CD8-positive, alpha-beta memory T cell (primary cell): ENCODE results near the gene SNORC. TPM values are rescaled to one million over a fixed set of nuclear protein-coding genes. Genes with fewer than 3 reads are reported as not detected.

Source experiments
- CTCF ChIA-PET: fragments of 350-600 bp; sonication (Branson Sonifier 250); formaldehyde crosslinking; loops from one replicate; lab custom pipeline; 2021; ENCODE audit warnings: antibody characterized with exemption; lab: Charles Lee
- POLR2A ChIA-PET: fragments of 350-600 bp; sonication (Branson Sonifier 250); formaldehyde crosslinking; loops from one replicate; lab custom pipeline; 2021; ENCODE audit warnings: antibody characterized with exemption; lab: Charles Lee
- DNase-seq, 5 donors: peaks; one replicate each; pipeline versions ENCODE4 v3.0.0 to v3.0.0-alpha.2; 2020 to 2022; ENCODE audit warnings: mixed read lengths in 1 of 5
- H3K27ac ChIP-seq: one replicate; pipeline ENCODE4 v1.7.0; 2013; ENCODE audit warnings: low read depth, mild to moderate bottlenecking, low read length, moderate library complexity
- H3K27me3 ChIP-seq: 2 replicates; pipeline ENCODE4 v1.7.0; 2013; ENCODE audit warnings: low read length, mild to moderate bottlenecking; ENCODE audit not compliant: insufficient read depth, poor library complexity, severe bottlenecking
- H3K36me3 ChIP-seq: 2 replicates; pipeline ENCODE4 v1.7.0; 2013; ENCODE audit warnings: mild to moderate bottlenecking, low read length, moderate library complexity; ENCODE audit not compliant: insufficient read depth
- H3K4me1 ChIP-seq: 2 replicates; pipeline ENCODE4 v1.7.0; 2013; ENCODE audit warnings: mild to moderate bottlenecking, low read length, moderate library complexity; ENCODE audit not compliant: insufficient read depth
- H3K4me3 ChIP-seq: 2 replicates; pipeline ENCODE4 v1.7.0; 2013; ENCODE audit warnings: mild to moderate bottlenecking, low read length
- H3K9me3 ChIP-seq: 2 replicates; pipeline ENCODE4 v1.7.0; 2013; ENCODE audit warnings: mild to moderate bottlenecking, low read length
- H3K27ac Mint-ChIP-seq, 8 donors: one replicate each; pipeline ENCODE4 v1.8.0; 2020 to 2021; ENCODE audit warnings: mixed read lengths in 8 of 8, mild to moderate bottlenecking in 6 of 8, inconsistent platforms in 3 of 8, moderate library complexity in 3 of 8
- H3K27me3 Mint-ChIP-seq, 2 donors: one replicate each; pipeline ENCODE4 v1.8.0; 2020 to 2021; ENCODE audit warnings: mixed read lengths in 2 of 2, mild to moderate bottlenecking in 1 of 2, moderate library complexity in 1 of 2
- H3K36me3 Mint-ChIP-seq, 3 donors: one replicate each; pipeline ENCODE4 v1.8.0; 2020 to 2021; ENCODE audit warnings: mixed read lengths in 3 of 3, inconsistent platforms in 1 of 3, mild to moderate bottlenecking in 1 of 3
- H3K4me1 Mint-ChIP-seq, 3 donors: one replicate each; pipeline ENCODE4 v1.8.0; 2020 to 2021; ENCODE audit warnings: mixed read lengths in 3 of 3, inconsistent platforms in 1 of 3, mild to moderate bottlenecking in 1 of 3
- H3K4me3 Mint-ChIP-seq, 7 donors: one replicate each; pipeline ENCODE4 v1.8.0; 2020 to 2021; ENCODE audit warnings: mixed read lengths in 7 of 7, mild to moderate bottlenecking in 6 of 7, moderate library complexity in 4 of 7, inconsistent platforms in 2 of 7
- H3K9me3 Mint-ChIP-seq, 5 donors: one replicate each; pipeline ENCODE4 v1.8.0; 2020 to 2022; ENCODE audit warnings: mixed read lengths in 5 of 5, mild to moderate bottlenecking in 3 of 5, moderate library complexity in 2 of 5, inconsistent platforms in 1 of 5
- polyA plus RNA-seq: library from polyadenylated mRNA; unstranded; fragments of 300-500 nt; fragmentation: Illumina TruSeq; gene quantifications from one replicate; pipeline ENCODE4 v1.2.3, GENCODE V29; 2021
- total RNA-seq, 2 experiments: library from RNA; stranded (reverse); gene quantifications; one replicate each; pipeline ENCODE4 v1.2.3, GENCODE V29; 2021

SNORC gene
- total and polyA plus RNA-seq, 3 experiments from 2014 or later: 1.5 to 2.5 TPM; not detected in 1

DNA sequence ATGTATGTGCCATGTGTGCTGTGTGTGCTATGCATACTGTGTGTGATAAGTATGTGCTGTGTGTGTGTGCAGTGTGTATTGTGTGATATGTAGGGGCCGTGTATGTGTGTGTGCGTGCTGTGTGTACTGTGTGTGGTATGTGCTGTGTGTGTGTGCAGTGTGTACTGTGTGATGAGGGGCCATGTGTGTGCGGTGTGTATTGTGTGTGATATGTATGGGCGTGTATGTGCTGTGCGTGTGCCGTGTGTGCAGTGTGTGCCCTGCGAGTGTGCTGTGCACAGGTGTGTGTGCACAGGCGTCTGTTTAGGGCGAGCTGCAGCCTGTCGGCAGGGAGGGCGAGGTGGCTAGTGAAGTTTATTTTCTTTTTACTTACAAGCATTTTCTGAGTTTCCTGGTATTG, 16.1 kb downstream of the SNORC start:
- Histone ChIP-seq H3K27me3 (no peaks in the 10 kb centered on the region), H3K36me3 (no peaks in the 10 kb centered on the region), H3K9me3 (no peaks in the 10 kb centered on the region), H3K27ac (no peak overlapping the region), H3K4me3 (no peak overlapping the region), H3K4me1 (no peaks in the 10 kb centered on the region)
- Mint-ChIP-seq H3K4me1 (no peaks in the 10 kb centered on the region), H3K36me3 (no peaks in the 10 kb centered on the region), H3K27me3 (peaks cover 10% of the 10 kb centered on the region in 2 donors), H3K27ac (no peak overlapping the region), H3K4me3 (no peak overlapping the region), H3K9me3 (no peaks in the 10 kb centered on the region)
- CTCF ChIA-PET: no interaction called here
- POLR2A ChIA-PET: no interaction called here
- no peak for DNase-seq

- Histone ChIP-seq H3K27ac (no peak overlapping the region), H3K27me3 (no peaks in the 10 kb centered on the region), H3K9me3 (no peaks in the 10 kb centered on the region), H3K4me1 (no peaks in the 10 kb centered on the region), H3K4me3 (no peak overlapping the region), H3K36me3 (no peaks in the 10 kb centered on the region)
- DNase-seq: no peak
- no peak overlapping the region for H3K4me3 Mint-ChIP-seq
- peaks cover 10 to 15% of the 10 kb centered on the region in 2 donors for H3K27me3 Mint-ChIP-seq
- H3K36me3 Mint-ChIP-seq: no peaks in the 10 kb centered on the region
- no peaks in the 10 kb centered on the region for H3K9me3 Mint-ChIP-seq
- POLR2A ChIA-PET: no interaction called here
- CTCF ChIA-PET: no interaction called here
- H3K4me1 Mint-ChIP-seq: no peaks in the 10 kb centered on the region
- H3K27ac Mint-ChIP-seq: no peak overlapping the region
Observed at GRCh38 chr2:232886632-232887031, 16.6 kb downstream of the SNORC start.

DNA sequence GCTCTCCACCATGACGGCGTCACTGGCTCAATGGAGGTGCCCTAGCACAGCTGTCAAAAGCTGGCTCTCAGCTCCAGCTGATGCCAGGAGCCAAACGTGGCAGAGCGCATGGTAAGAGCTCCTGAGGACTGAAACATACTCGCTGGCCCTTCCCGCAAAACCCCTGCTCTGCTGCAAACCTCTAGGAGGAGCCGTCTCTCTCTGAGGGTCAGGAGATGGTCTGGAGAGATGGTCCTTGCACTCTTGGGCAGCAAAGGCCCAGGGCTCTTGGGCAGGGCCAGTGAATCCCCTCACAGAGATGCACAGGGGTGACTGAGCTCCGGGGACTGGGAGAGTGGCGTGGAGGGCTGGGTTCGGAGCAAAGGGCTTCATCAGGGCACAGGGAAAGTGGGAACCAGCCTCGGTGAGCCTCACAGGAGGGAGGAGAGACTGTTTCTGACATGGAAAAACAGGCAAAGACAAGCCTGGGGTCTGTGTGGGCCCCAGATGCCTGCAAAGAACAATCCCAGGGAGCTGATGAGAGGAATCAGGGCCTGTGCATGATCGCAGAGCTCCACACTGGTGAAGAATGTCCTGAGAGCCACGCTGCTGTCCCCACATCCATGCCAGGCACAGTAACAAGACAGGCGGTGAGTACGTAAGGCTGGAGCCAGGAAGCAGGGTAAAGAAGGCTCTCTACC, 17.2 kb downstream of the SNORC start:
- H3K27ac ChIP-seq: no peak overlapping the region
- POLR2A ChIA-PET: no interaction called here
- no peak overlapping the region for H3K4me3 Mint-ChIP-seq
- DNase-seq: no peak
- no peaks in the 10 kb centered on the region for H3K36me3 ChIP-seq
- no peaks in the 10 kb centered on the region for H3K9me3 ChIP-seq
- H3K4me1 ChIP-seq: no peaks in the 10 kb centered on the region
- CTCF ChIA-PET: no interaction called here
- no peaks in the 10 kb centered on the region for H3K36me3 Mint-ChIP-seq
- no peaks in the 10 kb centered on the region for H3K27me3 ChIP-seq
- H3K9me3 Mint-ChIP-seq: no peaks in the 10 kb centered on the region
- H3K4me1 Mint-ChIP-seq: no peaks in the 10 kb centered on the region
- no peak overlapping the region for H3K27ac Mint-ChIP-seq
- H3K4me3 ChIP-seq: no peak overlapping the region
- peaks cover 10 to 22% of the 10 kb centered on the region in 2 donors for H3K27me3 Mint-ChIP-seq

- H3K27me3 Mint-ChIP-seq: peaks cover 10 to 29% of the 10 kb centered on the region in 2 donors
- no peak for DNase-seq
- no peak overlapping the region for H3K4me3 Mint-ChIP-seq
- no peaks in the 10 kb centered on the region for H3K4me1 ChIP-seq
- no peaks in the 10 kb centered on the region for H3K9me3 ChIP-seq
- ChIA-PET POLR2A (no interaction called here), CTCF (no interaction called here)
- H3K27me3 ChIP-seq: no peaks in the 10 kb centered on the region
- no peak overlapping the region for H3K4me3 ChIP-seq
- H3K27ac ChIP-seq: no peak overlapping the region
- no peaks in the 10 kb centered on the region for H3K36me3 Mint-ChIP-seq
- no peaks in the 10 kb centered on the region for H3K36me3 ChIP-seq
- no peak overlapping the region for H3K27ac Mint-ChIP-seq
- H3K9me3 Mint-ChIP-seq: no peaks in the 10 kb centered on the region
- no peaks in the 10 kb centered on the region for H3K4me1 Mint-ChIP-seq
Observed at GRCh38 chr2:232888099-232888836, 18.2 kb downstream of the SNORC start.

GRCh38 chr2:232888839-232889529, 18.9 kb downstream of the SNORC start:
- H3K27ac Mint-ChIP-seq: no peak overlapping the region
- no peaks in the 10 kb centered on the region for H3K27me3 ChIP-seq

DNA sequence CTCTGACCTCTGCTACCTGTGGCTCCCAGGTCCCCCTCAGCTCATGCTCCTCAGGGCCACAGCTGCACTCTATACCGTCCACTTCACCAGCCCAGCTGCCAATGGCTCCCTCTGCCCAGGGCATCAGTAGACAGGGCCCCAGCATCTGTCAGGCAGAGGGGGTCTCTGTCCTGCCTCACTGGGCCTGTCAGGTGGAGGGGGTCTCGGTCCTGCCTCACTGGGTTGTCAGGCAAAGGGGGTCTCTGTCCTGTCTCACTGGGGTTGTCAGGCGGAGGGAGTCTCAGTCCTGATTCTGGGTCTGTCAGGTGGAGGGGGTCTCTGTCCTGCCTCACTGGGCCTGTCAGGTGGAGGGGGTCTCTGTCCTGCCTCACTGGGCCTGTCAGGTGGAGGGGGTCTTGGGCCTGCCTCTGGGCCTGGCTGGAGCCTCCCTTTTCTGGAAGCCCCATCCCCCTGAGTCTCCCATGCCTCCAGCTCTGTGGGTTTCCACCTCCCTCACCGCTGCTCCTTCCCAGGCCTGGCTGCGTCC, 19.9 kb downstream of the SNORC start:
- DNase-seq: no peak
- ChIA-PET POLR2A (no interaction called here), CTCF (no interaction called here)
- no peak overlapping the region for H3K4me3 Mint-ChIP-seq
- Histone ChIP-seq H3K27ac (no peak overlapping the region), H3K4me3 (no peak overlapping the region), H3K36me3 (no peaks in the 10 kb centered on the region), H3K27me3 (no peaks in the 10 kb centered on the region), H3K9me3 (no peaks in the 10 kb centered on the region), H3K4me1 (no peaks in the 10 kb centered on the region)
- no peaks in the 10 kb centered on the region for H3K9me3 Mint-ChIP-seq
- no peaks in the 10 kb centered on the region for H3K36me3 Mint-ChIP-seq
- H3K27ac Mint-ChIP-seq: no peak overlapping the region
- peaks cover 7 to 29% of the 10 kb centered on the region in 2 donors for H3K27me3 Mint-ChIP-seq
- no peaks in the 10 kb centered on the region for H3K4me1 Mint-ChIP-seq

More at GRCh38 chr2:232888839-232889529, 18.9 kb downstream of the SNORC start:
- no peaks in the 10 kb centered on the region for H3K4me1 Mint-ChIP-seq
- CTCF ChIA-PET: no interaction called here
- Histone ChIP-seq H3K4me3 (no peak overlapping the region), H3K4me1 (no peaks in the 10 kb centered on the region), H3K27ac (no peak overlapping the region), H3K9me3 (no peaks in the 10 kb centered on the region), H3K36me3 (no peaks in the 10 kb centered on the region)
- H3K27me3 Mint-ChIP-seq: peaks cover 10 to 29% of the 10 kb centered on the region in 2 donors
- POLR2A ChIA-PET: no interaction called here
- DNase-seq: no peak
- H3K4me3 Mint-ChIP-seq: no peak overlapping the region
- no peaks in the 10 kb centered on the region for H3K9me3 Mint-ChIP-seq
- no peaks in the 10 kb centered on the region for H3K36me3 Mint-ChIP-seq

GRCh38 chr2:232890536-232890895, 20.5 kb downstream of the SNORC start:
- no peak overlapping the region for H3K4me3 Mint-ChIP-seq
- H3K36me3 Mint-ChIP-seq: no peaks in the 10 kb centered on the region
- H3K4me1 ChIP-seq: no peaks in the 10 kb centered on the region
- H3K36me3 ChIP-seq: no peaks in the 10 kb centered on the region
- H3K4me3 ChIP-seq: no peak overlapping the region
- H3K27me3 ChIP-seq: no peaks in the 10 kb centered on the region
- H3K9me3 Mint-ChIP-seq: no peaks in the 10 kb centered on the region
- CTCF ChIA-PET: no interaction called here
- H3K27ac Mint-ChIP-seq: no peak overlapping the region
- peaks cover 7 to 29% of the 10 kb centered on the region in 2 donors for H3K27me3 Mint-ChIP-seq
- H3K9me3 ChIP-seq: no peaks in the 10 kb centered on the region
- no peak overlapping the region for H3K27ac ChIP-seq
- DNase-seq: no peak
- POLR2A ChIA-PET: no interaction called here
- no peaks in the 10 kb centered on the region for H3K4me1 Mint-ChIP-seq
